GM21529 (cell line): ENCODE results near the gene HSH2D.
A peak's percentile ranks its signal among the peaks of the same experiment; 100 is the strongest.
"Not testable (repeated sequence)": the region's sequence is repeated elsewhere in the genome, so short reads cannot be mapped to it uniquely, and the experiment has no call there.

Experiments
- ATAC-seq: cut with Tn5 transposase; IDR thresholded peaks from one replicate; pipeline ENCODE4 v1.9.1; 2021; ENCODE audit not compliant: unreplicated experiment

HSH2D gene

GRCh38 chr19:16119075-16119857 is 24.2 kb upstream of the HSH2D start:
- ATAC-seq: not testable (repeated sequence)

GRCh38 chr19:16121141-16121540 is 22.3 kb upstream of the HSH2D start:
- no peak for ATAC-seq

- no peak for ATAC-seq
Measured at GRCh38 chr19:16121967-16122366, 21.5 kb upstream of the HSH2D start.

- no peak for ATAC-seq
Measured at GRCh38 chr19:16124953-16125352, 18.5 kb upstream of the HSH2D start.

GRCh38 chr19:16125737-16126495 is 17.6 kb upstream of the HSH2D start:
- ATAC-seq: no peak

- ATAC-seq: no peak
Measured at GRCh38 chr19:16127080-16127479, 16.4 kb upstream of the HSH2D start.

GRCh38 chr19:16127776-16128371 is 15.6 kb upstream of the HSH2D start:
- no peak for ATAC-seq

GRCh38 chr19:16131648-16132047 is 11.8 kb upstream of the HSH2D start:
- ATAC-seq: no peak

GRCh38 chr19:16133818-16134217 is 9.7 kb upstream of the HSH2D start:
- no peak for ATAC-seq

- peak; percentile 53 for ATAC-seq
Measured at GRCh38 chr19:16134510-16134909, 9.0 kb upstream of the HSH2D start.

GRCh38 chr19:16135430-16136127 is 7.9 kb upstream of the HSH2D start:
- ATAC-seq: no peak

GRCh38 chr19:16136185-16136999 is 7.1 kb upstream of the HSH2D start:
- ATAC-seq: no peak

GRCh38 chr19:16139752-16140151 is 3.7 kb upstream of the HSH2D start:
- no peak for ATAC-seq

- no peak for ATAC-seq
Measured at GRCh38 chr19:16141043-16141442, 2.4 kb upstream of the HSH2D start.

GRCh38 chr19:16142032-16142580 is 1.4 kb upstream of the HSH2D start:
- no peak for ATAC-seq

- no peak for ATAC-seq
Measured at GRCh38 chr19:16144216-16144581, 714 bp downstream of the HSH2D start.

GRCh38 chr19:16146112-16146511 is 2.6 kb downstream of the HSH2D start:
- no peak for ATAC-seq

- no peak for ATAC-seq
Measured at GRCh38 chr19:16148443-16149229, 5.2 kb downstream of the HSH2D start.

- no peak for ATAC-seq
Measured at GRCh38 chr19:16153582-16154336, 10.3 kb downstream of the HSH2D start.
